ENCODE results near the gene NT5C3B. TPM values are rescaled to one million over a fixed set of nuclear protein-coding genes. Genes with fewer than 3 reads are reported as not detected.
"Not testable (repeated sequence)": the region's sequence is repeated elsewhere in the genome, so short reads cannot be mapped to it uniquely, and the experiment has no call there.

Gene NT5C3B
- total RNA-seq, 1 donor from 2014 or later: 67.6 TPM

DNA sequence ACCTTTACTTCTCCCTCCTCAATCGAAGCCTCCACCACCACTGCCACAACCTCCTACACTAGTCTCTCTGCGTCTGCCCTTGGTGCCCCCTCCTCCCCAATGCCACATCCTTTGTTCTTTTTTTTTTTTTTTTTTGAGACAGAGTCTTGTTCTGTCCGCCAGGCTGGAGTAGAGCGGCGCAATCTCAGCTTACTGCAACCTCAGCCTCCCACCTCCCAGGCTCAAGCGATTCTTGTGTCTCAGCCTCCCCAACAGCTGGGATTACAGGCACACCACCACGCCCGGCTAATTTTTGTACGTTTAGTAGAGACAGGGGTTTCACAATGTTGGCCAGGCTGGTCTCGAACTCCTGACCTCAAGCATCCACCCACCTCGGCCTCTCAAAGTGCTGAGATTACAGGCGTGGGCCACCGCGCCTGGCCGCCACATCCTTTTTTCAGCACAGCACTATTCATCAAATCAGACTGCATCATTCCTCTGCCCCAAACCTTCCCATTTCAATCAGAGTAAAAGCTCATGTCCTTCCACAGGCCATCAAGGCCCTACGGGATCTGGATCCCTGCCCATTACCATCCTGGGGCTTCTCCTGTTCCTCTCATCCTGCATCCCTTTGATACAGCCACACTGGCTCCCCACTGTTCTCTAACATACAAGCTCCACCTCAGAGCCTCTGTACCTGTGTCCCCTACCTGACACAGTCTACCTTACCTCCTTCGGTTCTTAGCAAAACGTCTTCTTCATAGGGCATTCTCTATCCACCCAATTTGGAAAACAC lies 27.2 kb upstream of the NT5C3B start:
- peak overlapping the region; percentile 93 for H3K4me3 ChIP-seq (ENCODE audit: low read depth, low read length)
- TF ChIP-seq, protein P1, sequence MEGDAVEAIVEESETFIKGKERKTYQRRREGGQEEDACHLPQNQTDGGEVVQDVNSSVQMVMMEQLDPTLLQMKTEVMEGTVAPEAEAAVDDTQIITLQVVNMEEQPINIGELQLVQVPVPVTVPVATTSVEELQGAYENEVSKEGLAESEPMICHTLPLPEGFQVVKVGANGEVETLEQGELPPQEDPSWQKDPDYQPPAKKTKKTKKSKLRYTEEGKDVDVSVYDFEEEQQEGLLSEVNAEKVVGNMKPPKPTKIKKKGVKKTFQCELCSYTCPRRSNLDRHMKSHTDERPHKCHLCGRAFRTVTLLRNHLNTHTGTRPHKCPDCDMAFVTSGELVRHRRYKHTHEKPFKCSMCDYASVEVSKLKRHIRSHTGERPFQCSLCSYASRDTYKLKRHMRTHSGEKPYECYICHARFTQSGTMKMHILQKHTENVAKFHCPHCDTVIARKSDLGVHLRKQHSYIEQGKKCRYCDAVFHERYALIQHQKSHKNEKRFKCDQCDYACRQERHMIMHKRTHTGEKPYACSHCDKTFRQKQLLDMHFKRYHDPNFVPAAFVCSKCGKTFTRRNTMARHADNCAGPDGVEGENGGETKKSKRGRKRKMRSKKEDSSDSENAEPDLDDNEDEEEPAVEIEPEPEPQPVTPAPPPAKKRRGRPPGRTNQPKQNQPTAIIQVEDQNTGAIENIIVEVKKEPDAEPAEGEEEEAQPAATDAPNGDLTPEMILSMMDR (conservative IDR thresholded peaks at IDR 0.05; ENCODE audit: low read depth, low read length): no peak
- no peak for DNase-seq (ENCODE audit: low read depth)

DNA sequence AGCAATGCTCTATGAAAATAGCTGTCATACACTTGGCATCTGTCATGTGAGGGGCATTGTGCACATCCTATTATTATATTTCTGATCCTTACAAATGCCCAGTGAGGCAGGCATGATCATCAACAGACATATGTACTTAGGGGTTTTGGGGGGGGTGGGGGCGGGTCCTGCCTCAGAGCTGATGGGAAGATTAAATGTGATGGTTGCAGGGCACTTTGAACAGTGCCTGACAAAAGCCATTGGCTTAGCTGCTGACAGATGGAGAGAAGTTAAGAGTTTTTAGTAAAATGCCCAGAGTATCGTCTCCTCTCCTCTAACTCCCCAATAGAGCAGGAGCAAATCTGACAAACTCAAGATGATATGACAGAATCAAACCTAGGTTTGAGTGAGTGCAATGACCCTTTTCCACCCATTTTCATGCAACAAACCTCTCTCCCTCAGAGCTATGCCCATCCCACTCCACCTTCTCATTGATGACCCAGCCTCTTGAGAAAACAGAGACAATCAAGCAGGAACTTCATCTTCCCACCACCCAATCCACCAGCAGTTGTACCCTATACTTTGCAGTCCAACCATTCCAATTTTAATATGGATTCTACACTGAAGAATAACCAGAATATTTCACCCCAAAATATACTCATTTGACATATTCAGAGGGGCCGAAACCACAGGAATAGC lies 24.4 kb upstream of the NT5C3B start:
- H3K4me3 ChIP-seq (ENCODE audit: low read depth, low read length): no peak overlapping the region
- TF ChIP-seq, protein P1 (conservative IDR thresholded peaks at IDR 0.05; ENCODE audit: low read depth, low read length): no peak
- DNase-seq (ENCODE audit: low read depth): no peak

DNA sequence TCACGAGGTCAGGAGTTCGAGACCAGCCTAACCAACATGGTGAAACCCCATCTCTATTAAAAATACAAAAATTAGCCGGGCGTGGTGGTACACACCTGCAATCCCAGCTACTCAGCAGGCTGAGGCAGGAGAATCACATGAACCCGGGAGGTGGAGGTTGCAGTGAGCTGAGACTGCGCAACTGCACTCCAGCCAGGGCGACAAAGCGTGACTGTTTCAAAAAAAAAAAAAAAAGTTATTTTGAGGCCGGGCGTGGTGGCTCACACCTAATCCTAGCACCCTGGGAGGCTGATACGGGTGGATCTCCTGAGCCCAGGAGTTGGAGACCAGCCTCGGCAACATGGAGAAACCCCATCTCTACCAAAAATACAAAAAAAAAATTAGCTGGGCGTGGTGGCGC lies 15.3 kb upstream of the NT5C3B start:
- not testable (repeated sequence) for H3K4me3 ChIP-seq (ENCODE audit: low read depth, low read length); DNase-seq (ENCODE audit: low read depth)

DNA sequence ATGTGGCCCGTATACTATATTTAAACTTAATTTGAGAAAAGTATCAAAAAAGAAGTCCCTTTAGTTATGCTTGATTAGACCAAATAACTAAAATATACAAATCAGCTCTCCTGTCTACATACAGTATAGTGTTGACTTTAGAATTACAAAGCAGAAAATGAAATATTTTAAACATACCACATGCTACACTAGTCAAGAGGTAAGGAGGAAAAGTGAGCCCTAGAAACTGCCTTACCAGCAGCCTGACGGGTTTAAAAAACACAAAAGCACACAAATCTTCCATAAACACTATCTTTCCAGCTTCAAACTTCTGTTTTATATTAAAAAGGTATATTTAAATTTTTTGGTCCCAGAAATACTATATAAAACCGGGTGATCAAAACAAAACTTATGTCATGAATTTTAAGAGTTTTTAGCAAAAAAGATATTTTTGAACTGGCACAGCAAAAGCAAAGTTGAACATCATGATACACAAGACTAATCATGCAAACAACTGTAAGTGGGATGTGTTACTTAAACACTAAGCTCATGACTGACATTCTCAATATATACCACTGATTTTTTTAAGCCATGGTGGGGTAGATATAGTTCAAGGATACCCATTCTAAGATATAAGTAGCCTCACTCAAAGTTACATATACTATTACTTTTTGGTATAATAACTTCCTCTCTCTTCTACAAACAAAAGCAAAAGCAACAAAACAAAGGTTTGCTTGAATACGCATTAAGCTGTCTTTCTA lies 13.4 kb upstream of the NT5C3B start:
- TF ChIP-seq, protein P1 (conservative IDR thresholded peaks at IDR 0.05; ENCODE audit: low read depth, low read length): no peak
- no peak for DNase-seq (ENCODE audit: low read depth)
- H3K4me3 ChIP-seq (ENCODE audit: low read depth, low read length): no peak overlapping the region

DNA sequence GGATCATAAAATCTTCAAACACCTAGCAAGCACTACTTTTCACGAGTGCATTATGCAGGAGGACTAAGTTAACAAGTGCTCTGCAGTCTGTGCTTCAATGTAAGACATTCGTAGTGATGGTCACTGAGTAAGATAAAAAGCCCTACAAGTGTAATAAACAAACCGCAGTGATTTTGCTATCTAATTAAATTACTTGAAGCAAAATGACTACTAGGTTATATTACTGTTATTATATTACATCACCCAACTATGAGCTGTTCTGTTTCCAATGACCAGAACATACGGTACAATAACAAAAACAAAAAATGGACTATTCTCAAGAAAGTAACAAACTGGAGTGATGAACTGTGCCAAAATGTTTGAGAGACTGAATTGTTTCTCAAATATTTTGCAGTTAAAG lies 12.8 kb upstream of the NT5C3B start:
- no peak for DNase-seq (ENCODE audit: low read depth)
- TF ChIP-seq, protein P1 (conservative IDR thresholded peaks at IDR 0.05; ENCODE audit: low read depth, low read length): no peak
- no peak overlapping the region for H3K4me3 ChIP-seq (ENCODE audit: low read depth, low read length)

DNA sequence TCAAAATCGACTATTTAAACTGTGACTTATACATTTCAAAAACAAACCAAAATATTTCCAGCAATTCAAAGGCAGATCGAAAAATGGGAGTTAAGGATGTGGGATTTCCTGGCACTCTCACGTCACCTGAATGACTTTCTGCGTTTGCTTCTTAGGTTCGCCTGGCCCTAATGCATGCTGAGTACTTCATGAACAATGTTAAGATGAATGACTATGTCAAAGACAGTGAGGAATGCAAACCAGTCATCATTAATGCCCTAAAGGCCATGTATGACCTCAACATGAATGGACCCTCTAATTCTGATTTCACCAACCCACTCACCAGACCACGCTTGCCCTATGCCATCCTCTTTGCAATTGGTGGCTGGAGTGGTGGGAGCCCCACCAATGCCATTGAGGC lies 8.9 kb upstream of the NT5C3B start:
- DNase-seq (ENCODE audit: low read depth): no peak
- H3K4me3 ChIP-seq (ENCODE audit: low read depth, low read length): no peak overlapping the region
- TF ChIP-seq, protein P1 (conservative IDR thresholded peaks at IDR 0.05; ENCODE audit: low read depth, low read length): no peak

DNA sequence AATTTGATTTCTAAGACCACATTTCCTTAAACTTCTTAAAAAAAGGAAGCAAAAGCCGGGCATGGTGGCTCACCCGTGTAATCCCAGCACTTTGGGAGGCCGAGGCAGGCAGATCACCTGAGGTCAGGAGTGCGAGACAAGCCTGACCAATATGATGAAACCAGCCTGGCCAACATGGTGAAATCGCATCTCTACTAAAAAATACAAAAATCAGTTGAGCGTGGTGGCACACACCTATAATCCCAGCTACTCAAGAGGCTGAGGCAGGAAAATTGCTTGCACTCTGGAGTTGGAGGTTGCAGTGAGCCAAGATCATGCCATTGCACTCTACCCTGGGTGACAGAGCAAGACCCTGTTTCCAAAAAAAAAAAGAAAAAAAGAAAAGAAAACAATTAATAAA lies 4.7 kb upstream of the NT5C3B start:
- DNase-seq (ENCODE audit: low read depth); H3K4me3 ChIP-seq (ENCODE audit: low read depth, low read length): not testable (repeated sequence)

DNA sequence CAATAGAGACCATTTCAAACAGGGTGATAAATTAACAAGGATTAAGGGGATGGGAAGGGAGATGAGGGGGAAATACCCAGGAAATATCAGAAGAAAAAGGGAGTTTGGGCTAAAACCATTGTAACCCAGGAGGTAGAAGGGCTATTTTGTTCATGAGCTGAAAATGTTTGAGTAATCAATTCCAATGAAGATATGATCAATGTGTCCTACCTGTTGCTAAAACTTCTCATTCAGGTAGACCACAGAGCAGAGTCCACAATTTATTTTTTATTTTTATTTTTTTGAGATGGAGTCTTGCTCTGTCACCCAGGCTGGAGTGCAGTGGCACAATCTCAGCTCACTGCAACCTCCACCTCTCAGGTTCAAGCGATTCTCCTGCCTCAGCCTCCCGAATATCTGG lies 3.4 kb upstream of the NT5C3B start:
- H3K4me3 ChIP-seq (ENCODE audit: low read depth, low read length); DNase-seq (ENCODE audit: low read depth): not testable (repeated sequence)

All from epithelial cell of proximal tubule (primary cell).